Stimulated activated CD8-positive, alpha-beta memory T cell treated with anti-CD3 and anti-CD28 coated beads, Interleukin-12 subunit alpha, Interleukin-12 subunit beta, amount 100 ng/mL, for 4 hours (primary cell): ENCODE results near the gene ARMH3.
"Not testable (repeated sequence)": the region's sequence is repeated elsewhere in the genome, so short reads cannot be mapped to it uniquely, and the experiment has no call there.

Experiments
- DNase-seq: peaks from one replicate; pipeline ENCODE4 v3.0.0-alpha.2; 2020; ENCODE audit warnings: low read depth

The ARMH3 gene

DNA sequence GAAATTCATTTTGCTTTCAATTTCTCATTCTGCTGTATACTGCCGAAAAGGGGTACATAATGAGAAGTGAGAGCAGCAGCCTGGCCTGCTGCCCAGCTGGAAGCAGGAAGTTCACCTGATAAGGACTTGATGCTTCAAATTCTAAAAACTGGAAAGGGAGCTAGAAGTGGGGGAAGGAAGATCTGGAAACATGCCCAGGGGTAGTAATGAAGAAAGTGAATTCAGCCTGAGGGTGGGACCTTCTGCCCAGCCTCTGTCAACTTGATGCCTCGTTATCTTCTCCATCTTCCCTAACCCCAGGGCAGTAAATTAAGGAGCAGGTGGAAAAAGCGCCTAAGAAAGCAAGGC is 69.4 kb downstream of the ARMH3 start:
- no peak for DNase-seq

DNA sequence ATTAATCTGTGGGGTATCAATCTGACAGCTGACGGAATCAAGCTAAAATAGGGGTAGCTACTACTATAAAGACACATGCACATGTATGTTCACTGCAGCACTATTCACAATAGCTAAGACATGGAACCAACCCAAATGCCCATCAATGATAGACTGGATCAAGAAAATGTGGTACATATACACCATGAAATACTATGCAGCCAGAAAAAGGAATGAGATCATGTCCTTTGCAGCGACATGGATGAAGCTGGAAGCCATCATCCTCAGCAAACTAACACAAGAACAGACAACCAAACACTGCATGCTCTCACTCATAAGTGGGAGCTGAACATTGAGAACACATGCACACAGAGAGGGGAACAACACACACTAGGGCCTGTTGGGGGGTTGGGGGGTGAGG is 75.3 kb downstream of the ARMH3 start:
- not testable (repeated sequence) for DNase-seq

DNA sequence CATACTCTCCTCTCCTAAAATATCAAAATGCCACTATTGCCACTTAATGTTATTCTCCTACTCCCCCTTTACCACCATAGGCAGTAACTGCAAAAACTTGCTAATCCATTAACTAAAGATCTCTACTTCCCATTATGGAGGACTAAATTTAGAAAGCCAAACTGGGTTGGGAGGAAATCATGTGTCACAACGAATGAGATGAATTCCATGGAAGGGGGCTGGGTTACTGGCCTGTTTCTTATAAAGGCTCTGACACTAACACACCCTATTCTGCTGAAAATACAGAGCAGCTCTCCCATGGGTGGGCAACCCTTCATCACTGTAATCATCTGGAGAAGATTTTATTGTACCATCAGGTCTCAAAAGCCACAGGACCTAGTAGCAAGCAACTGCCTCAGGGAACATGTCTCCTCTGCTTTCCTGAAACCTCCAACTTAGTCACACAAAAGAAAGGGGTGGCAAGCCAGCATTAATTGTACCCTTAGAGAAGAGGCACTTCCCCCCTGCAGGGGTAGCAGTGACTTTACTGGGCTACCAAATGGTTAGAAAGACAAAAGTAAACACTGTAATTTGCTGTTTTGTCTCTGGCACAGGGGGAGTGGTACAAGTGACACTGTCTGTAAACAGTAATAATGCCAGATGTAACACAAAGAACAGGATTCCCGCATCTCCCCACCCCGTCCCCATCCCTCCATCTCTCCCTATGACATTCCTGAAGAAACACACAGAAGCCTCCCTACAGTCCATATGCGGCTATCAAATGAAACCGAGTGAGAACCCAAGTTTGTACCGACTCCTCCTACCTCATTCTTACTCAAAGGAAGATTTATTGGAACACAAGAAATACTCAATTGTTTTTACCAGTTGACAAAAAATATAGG is 81.6 kb downstream of the ARMH3 start:
- DNase-seq, result no peak

- no peak for DNase-seq
These were observed 83.2 kb downstream of the ARMH3 start for GRCh38 chr10:101972761-101973160.

GRCh38 chr10:101969412-101969922 is 86.5 kb downstream of the ARMH3 start:
- no peak for DNase-seq

- DNase-seq, result no peak
These were observed 87.0 kb downstream of the ARMH3 start for GRCh38 chr10:101968940-101969321.

DNA sequence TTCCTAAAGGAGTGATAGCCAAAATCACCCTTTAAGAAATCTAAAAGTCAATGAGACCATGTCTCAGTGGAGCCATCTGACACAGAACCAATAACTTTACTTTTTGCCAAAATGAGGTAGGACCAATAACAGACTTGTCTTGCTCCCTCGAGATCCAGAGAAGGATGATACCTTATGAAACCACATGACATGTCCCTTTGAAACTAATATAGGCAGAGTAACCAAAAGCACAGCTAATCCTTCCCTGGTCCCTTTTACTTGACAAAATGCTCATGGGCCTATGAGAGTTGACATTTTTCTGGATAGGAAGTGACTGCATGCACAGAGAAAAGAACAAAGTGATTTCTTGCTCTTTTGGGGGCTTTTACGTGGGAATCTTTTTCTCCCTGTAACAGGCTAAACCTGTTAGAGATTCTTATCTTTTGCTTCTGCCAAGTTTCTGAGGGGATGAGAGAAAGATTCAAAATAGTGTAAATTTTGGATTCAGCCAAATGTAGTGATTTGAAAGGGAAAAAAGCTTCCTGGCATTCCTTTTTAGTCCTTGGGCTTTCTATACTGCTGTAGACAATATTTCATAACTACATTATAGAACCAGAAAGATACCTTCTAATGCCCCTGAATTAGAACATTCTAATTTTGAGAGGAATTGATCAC is 87.6 kb downstream of the ARMH3 start:
- DNase-seq, result no peak

DNA sequence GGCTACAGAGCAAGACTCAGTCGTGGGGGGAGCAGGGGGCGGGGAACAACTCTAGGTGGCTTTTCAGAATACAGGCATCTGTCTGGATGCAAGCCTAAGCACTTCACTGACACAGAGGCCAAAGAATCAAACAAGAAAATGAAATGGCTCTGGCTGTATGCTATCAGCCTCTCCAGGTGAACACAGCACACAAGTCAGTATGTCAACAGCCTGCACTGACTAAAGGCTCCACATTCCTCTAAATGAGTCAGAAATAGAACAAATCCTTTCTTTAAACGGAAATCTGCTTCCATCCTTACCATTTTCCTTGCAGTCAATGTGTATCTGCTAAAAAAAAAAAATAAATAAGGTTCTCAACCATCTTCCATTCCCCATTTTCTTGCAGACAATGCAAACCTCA is 88.3 kb downstream of the ARMH3 start:
- DNase-seq, result no peak

DNA sequence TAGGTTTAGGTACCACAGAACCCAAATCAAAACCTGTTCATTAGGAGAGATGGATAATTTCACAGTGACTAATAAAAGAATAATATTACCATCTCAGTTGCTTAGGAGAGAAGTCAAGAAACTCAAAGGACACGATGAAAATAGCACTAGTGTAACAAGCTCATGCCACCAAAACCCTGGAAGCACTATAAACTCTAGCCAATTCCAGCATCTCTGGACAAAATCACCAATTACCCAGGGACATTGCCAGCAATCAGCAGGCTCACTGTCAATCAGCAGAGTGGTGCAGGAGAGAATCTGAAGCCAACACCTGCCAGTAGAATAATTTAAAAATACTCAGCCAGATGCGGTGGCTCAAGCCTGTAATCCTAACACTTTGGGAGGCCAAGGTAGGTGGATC is 88.9 kb downstream of the ARMH3 start:
- no peak for DNase-seq

DNA sequence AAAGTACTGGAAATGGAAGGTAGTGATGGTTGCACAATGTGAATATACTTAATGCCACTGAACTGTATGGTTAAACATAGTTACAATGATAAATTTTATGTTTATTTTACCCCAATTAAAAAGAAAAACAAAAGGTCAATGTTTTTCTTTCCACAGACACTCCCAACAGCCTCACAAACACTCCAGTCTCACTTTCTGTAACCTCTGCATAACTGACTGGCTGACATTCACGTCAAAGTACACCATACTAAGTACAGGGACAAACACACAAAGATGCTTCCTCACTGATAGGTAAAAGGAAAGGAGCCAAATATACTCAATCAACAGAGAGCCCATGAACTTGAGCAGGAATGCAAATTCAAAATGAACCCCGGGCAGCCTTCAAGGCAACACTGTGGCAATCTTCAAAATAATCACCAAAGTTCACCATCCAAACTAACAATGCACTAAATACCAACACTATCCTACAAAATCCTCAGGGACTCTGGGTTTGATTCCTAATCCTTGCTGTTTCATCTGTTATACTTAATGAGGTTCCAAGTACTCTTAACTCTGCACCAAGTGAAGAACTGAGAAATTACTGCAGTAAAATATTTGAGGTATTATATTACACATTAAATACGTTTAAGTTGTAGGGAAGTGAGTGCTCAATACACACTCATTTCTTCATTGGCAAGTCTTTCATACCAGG is 90.8 kb downstream of the ARMH3 start:
- DNase-seq, result no peak

DNA sequence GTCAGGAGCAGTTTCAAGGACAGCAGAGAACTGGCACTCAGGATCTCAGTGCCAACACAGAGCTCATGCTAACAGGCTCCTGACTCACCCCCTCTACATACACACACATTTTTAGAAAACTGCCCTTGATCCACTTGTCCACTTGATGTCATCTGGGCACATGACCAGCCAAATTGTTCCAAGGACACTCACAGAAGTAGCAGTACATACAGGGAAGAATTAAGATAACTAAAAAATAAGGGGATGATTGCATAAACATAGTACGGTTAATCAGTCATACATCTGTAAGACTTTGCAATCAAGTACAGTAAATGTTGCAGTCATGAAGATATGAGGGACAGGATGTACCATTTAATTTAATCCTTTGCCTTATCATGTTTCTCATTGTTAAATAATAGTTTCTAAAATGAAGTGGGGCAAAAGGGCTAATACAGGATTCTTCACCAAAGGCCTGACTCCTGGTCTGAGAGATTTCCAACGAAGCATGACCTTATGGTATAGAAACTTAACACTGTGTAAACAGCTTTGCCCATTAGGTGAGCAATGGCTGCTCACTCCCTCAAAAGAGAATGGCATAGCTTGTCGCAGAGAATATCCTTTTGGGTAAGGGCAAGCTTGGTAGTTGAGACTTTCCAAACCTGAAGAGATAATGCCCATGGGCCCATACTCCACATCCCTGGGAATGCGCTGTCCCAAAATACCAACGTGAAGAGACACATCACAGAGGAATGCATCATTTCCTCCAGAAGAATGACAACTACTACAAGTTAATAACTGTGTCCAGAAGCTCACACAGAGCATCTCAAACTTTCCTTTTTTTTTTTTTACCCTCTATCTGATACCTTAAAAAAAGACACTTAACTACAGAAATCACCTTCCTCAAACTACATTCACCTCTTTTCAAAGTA is 94.1 kb downstream of the ARMH3 start:
- no peak for DNase-seq

DNA sequence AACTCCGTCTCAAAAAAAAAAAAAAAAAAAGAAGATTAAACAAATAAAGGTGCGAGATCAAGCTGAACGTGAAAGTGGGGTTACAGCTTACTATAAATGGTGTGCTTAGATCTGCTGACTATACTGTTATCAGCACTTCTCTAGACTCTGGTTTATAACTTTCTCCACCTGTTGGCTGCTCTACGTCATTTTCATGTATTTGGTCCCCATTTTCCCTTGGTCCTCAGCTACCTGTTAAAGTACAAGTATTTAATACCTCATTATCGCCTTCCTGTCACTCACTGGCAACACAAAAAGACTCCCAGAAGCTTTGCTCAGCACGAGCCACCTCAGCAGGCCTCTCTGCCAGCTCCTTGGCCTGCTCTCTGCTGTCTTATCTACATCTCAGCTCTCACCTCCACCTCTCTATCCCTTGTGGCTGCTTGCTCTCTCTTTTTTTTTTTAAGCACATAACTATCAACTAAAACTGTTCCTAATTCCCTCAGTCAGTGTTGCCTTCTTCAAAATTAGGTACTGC is 95.0 kb downstream of the ARMH3 start:
- no peak for DNase-seq

GRCh38 chr10:101959346-101959916 is 96.5 kb downstream of the ARMH3 start:
- DNase-seq, result no peak

DNA sequence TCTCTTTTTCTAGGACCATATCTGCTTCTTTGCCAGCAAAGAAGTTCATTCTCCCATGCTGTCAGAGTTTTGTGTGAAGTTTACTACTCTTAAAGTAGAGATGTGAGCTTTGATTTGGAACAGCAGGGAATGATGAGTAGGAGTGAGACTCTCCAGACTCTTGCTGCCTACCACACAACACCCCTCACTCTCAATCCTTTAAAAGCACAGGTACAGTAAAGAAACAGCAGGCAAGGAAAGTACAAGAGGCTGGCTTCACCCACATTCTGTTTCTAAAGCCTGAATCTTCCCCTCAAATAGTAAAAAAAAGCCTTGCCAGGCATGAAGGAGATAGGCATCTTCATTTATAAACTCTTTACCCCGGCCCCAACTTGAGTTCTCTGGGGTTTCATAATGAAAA is 97.3 kb downstream of the ARMH3 start:
- no peak for DNase-seq

DNA sequence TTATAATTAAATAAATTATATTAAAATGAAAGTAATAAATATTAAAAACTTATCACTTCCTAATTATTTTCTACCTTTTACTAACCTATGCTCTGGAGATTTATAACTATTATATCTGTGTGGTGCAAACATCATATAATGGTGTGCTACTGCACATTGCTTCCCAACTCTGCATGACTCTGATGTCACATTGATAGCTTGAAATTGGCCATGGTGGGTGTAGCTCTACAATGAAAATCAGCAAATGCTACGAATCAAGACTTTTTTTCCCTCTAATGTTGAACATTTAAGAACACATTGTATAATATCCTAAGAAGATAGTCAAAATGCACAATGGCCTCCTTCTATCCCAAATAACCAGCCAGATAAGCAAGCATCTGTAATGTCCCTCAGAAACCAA is 99.1 kb downstream of the ARMH3 start:
- no peak for DNase-seq

DNA sequence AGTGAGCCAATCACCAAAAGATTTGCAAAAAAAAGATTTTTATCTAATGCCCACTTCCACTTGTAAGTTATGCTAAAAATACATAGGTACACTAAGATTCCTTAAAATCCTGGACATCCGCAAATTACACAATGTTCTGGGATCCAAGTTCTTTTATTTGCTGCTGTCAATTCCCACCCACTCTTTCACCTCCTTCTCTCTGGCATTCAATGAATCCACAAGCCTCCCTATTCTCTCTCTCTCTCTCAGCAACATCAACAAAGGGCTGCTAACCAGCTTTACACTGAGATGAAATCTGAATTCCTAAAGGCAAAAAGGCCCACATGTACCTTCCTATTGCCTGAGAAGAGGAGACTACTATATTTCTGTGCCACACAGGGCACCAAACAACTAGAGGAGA is 99.9 kb downstream of the ARMH3 start:
- no peak for DNase-seq

DNA sequence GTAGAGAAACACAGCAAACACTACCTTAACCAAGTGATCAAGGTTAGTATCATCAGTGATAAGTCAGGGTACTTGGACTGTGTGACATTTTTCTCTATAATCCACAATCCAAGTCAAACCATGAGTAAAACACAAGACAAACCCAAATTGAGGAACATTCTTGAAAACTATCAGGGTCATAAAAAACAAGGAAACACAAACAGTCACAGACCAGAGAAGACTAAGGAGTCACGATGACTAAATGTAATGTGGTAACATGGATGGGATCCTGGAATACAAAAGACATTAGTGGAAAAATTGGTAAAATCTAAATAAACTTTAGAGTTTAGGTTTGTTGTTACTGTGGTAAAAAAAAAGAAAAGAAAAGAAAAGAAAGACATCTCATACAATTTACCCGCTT is 103.8 kb downstream of the ARMH3 start:
- no peak for DNase-seq

DNA sequence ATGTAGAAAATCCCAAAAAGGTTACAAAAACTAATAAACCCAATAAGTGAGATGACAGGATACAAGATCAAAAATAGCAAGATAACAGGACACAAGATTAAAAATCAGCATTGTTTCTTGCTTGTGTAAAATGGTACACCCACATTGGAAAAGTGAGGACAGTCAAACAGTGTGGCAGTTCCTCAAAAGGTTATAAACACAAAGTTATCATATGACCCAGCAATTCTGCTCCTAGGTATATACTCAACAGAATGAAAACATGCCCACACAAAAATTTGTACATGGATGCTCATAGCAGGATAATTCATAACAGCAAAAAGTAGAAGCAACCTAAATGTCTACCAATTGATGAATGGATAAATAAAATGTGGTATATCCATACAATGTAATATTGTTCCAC is 105.8 kb downstream of the ARMH3 start:
- DNase-seq, result no peak

DNA sequence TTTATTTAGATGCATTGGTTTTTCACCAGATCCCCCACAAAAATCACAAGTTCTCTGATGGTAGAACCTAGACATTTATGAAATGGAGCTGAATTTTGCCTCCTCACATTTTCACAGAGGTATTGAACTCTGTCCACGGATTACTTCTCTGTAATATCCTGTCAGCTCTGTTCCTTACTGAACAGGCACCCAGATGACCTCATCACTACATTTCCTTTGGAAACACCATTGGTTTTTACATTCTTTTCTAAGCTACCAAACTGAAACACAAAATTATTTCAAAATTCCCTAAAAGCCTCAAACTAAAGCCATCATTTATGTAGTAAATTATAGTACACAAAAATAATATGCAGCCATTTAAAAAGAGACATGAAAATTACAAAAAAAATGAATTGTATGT is 114.1 kb downstream of the ARMH3 start:
- DNase-seq, result no peak

- no peak for DNase-seq
These were observed 115.1 kb downstream of the ARMH3 start for GRCh38 chr10:101940916-101941315.

GRCh38 chr10:101939729-101940128 is 116.2 kb downstream of the ARMH3 start:
- DNase-seq, result no peak
